IgD-negative memory B cell (primary cell): ENCODE data around the gene KCNJ12. TPM values are rescaled to one million over a fixed set of nuclear protein-coding genes. Genes with fewer than 3 reads are reported as not detected.
"Not testable (repeated sequence)": the region's sequence is repeated elsewhere in the genome, so short reads cannot be mapped to it uniquely, and the experiment has no call there.

ENCODE experiments used
- H3K27ac Mint-ChIP-seq, 3 donors: one replicate each; pipeline ENCODE4 v1.8.0; 2020 to 2022; ENCODE audit warnings: mild to moderate bottlenecking in 3 of 3, mixed read lengths in 3 of 3, moderate library complexity in 1 of 3
- H3K27me3 Mint-ChIP-seq: one replicate; pipeline ENCODE4 v1.8.0; 2021; ENCODE audit warnings: mixed read lengths
- H3K36me3 Mint-ChIP-seq: one replicate; pipeline ENCODE4 v1.8.0; 2020; ENCODE audit warnings: mild to moderate bottlenecking, mixed read lengths
- H3K4me1 Mint-ChIP-seq, 3 donors: one replicate each; pipeline ENCODE4 v1.8.0; 2020 to 2022; ENCODE audit warnings: mixed read lengths in 3 of 3, mild to moderate bottlenecking in 1 of 3
- H3K4me3 Mint-ChIP-seq, 4 donors: one replicate each; pipeline ENCODE4 v1.8.0; 2020 to 2022; ENCODE audit warnings: mild to moderate bottlenecking in 4 of 4, mixed read lengths in 4 of 4, moderate library complexity in 3 of 4
- H3K9me3 Mint-ChIP-seq, 3 donors: one replicate each; pipeline ENCODE4 v1.8.0; 2020 to 2021; ENCODE audit warnings: mixed read lengths in 3 of 3, mild to moderate bottlenecking in 1 of 3
- polyA plus RNA-seq: library from polyadenylated mRNA; unstranded; fragments of 300-500 nt; fragmentation: Illumina TruSeq; gene quantifications from one replicate; pipeline ENCODE4 v1.2.3, GENCODE V29; 2021

KCNJ12 gene
- polyA plus RNA-seq, 1 donor from 2014 or later, result not detected

GRCh38 chr17:21400187-21400569 is 24.0 kb downstream of the KCNJ12 start:
- not testable (repeated sequence) for H3K27me3 Mint-ChIP-seq, H3K27ac Mint-ChIP-seq, H3K9me3 Mint-ChIP-seq, H3K4me1 Mint-ChIP-seq, H3K36me3 Mint-ChIP-seq, H3K4me3 Mint-ChIP-seq

DNA sequence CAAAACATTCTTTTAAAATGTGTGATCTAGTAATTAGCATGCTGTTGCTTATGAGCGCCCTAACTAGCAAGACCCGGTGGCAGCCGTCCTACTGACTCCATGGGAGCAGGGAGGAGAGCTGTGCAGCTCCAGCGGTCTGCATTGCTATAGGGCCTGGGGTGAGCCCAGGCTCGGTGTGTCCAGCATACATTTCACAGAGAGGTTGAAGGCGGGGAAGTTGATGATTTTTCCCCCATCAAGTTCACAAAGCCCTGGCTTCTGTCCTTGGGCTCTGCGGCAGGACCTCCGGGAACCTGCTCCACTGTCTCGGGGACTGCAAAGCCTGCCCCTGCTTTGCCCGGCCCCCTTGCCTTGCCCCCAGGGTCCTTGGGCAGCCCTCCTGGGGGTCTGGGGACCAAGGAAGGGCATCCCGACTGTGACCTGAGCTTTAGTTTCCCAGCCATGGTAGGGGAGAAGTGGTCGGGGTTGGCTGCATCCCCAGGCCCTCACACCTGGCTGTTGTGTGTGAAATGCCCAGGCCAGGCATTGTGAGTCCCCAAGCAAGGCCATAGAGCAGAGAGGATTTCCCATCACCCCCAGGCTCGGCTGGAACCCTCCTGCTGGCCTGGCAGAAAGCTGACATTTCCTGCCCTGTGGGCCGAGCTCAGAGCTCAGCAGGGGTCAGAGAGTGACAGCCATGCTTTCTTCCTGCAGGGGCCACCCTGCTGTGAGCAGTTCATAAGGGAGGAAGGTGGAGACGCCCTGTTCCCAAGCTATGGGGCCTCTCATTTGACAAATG is 24.8 kb downstream of the KCNJ12 start:
- Mint-ChIP-seq H3K27ac (no peak overlapping the region), H3K27me3 (peaks cover 2% of the 10 kb centered on the region), H3K4me1 (peaks cover 0 to 2% (median 0%) of the 10 kb centered on the region in 3 donors), H3K9me3 (no peaks in the 10 kb centered on the region), H3K36me3 (no peaks in the 10 kb centered on the region), H3K4me3 (no peak overlapping the region)

DNA sequence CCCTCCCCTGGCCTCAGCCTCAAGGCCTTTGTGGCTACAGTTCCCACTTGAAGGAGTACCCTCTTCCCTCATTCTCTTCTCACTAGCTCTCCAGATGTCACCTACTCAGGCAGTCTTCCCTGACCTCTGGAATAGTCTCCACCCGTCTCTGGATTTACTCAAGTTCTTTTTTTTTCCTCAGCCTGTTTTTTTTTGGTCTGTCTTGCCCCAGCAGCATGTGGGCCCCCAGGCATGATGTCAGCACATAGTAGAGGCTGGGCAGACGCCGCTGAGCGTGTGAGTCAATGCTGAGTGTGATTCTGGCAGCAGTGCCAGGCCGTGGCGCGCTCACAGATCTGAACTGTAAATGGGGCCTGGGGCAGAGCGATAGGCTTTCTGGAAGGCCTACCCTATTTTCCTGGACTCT is 26.0 kb downstream of the KCNJ12 start:
- H3K27ac Mint-ChIP-seq, result peak overlapping the region in 1 of 3 donors; percentile 50
- H3K9me3 Mint-ChIP-seq, H3K36me3 Mint-ChIP-seq, H3K27me3 Mint-ChIP-seq, H3K4me3 Mint-ChIP-seq, H3K4me1 Mint-ChIP-seq: not testable (repeated sequence)

DNA sequence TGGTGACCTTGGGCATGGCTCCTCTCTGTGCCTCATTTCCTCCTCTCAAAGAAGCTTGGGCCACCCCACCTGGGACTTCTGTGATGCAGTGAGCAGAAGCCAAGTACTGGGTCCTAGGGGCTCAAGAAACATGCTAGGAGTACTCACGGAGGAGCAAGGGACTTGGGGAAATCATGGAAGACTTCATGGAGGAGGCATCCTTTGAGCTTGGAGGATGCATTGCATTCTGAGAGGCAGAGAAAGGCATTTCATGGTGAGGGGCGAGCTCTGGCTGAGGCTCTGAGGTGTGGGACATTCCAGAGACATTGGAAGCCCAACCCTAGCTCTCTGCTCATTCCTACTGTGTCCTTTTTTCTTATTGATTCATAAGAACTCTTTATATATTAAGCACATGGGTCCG is 26.8 kb downstream of the KCNJ12 start:
- H3K9me3 Mint-ChIP-seq, H3K4me1 Mint-ChIP-seq, H3K27ac Mint-ChIP-seq, H3K27me3 Mint-ChIP-seq, H3K36me3 Mint-ChIP-seq, H3K4me3 Mint-ChIP-seq: not testable (repeated sequence)

GRCh38 chr17:21404106-21404505 is 27.9 kb downstream of the KCNJ12 start:
- not testable (repeated sequence) for H3K36me3 Mint-ChIP-seq, H3K4me1 Mint-ChIP-seq, H3K27me3 Mint-ChIP-seq, H3K27ac Mint-ChIP-seq, H3K9me3 Mint-ChIP-seq, H3K4me3 Mint-ChIP-seq

GRCh38 chr17:21404539-21404938 is 28.4 kb downstream of the KCNJ12 start:
- not testable (repeated sequence) for H3K4me3 Mint-ChIP-seq, H3K36me3 Mint-ChIP-seq, H3K4me1 Mint-ChIP-seq, H3K9me3 Mint-ChIP-seq, H3K27ac Mint-ChIP-seq, H3K27me3 Mint-ChIP-seq

- H3K36me3 Mint-ChIP-seq, H3K4me3 Mint-ChIP-seq, H3K9me3 Mint-ChIP-seq, H3K27ac Mint-ChIP-seq, H3K27me3 Mint-ChIP-seq, H3K4me1 Mint-ChIP-seq: not testable (repeated sequence)
These were observed 29.0 kb downstream of the KCNJ12 start for GRCh38 chr17:21404956-21405731.

DNA sequence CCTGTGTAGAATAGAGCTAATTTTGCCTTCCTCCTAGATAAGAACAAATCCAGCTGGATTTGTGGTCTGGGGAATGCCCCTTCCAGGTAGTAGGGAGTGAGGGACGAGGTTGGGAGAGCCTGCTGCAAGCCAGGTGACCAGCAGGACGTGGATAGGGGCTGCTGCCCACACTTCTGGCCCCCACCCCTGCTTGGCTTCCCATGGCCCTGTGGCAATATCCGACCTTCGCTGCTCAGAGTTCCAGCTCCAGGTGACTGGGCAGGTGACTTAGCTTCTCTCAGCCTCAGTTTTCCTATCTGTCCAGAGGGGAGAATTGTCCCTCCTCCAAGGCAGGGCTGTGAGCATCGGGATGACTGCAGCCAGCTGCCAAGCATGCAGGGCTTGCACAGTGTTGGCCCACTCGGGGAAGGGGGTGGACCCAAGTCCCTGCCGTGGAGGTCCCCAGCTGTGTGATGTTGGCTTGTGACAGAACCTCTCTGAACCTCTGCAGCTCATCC is 29.8 kb downstream of the KCNJ12 start:
- H3K4me1 Mint-ChIP-seq, result not testable (repeated sequence)

DNA sequence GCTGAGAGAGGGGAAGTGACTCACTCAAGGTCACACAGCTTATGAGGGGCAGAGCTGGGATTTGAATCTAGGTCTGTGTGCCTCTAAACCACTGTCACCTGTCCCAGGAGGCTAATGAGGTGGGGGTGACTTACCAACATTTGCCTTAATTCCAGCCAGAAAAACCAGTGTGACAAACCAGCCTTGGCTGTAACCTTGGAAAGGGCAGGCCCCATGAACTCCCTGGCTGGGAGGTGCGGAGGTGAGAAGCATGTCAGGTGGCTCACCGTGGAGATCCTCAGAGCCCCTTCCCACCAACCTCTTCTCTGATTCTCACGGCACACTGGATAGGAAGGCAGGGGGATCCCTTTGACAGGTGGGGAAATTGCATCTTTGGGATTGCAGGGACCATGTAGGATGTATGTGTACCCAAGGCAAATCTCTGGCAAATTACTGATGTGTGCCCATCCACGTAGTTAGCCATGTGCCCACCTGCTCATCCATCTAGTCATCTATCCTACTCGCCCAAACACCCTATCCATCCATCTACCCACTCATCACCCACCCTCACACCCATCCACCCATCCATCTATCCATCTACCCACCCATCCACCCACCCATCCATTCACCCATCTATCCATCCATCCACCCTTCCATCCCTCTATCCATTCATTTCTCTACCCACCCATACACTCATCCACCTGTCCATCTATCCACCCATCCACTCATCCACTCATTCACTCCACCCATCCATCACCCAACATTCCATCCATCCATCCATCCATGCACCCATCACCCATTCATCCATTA is 30.7 kb downstream of the KCNJ12 start:
- not testable (repeated sequence) for H3K9me3 Mint-ChIP-seq, H3K36me3 Mint-ChIP-seq, H3K4me3 Mint-ChIP-seq, H3K27me3 Mint-ChIP-seq, H3K27ac Mint-ChIP-seq, H3K4me1 Mint-ChIP-seq

More for the DNA sequence above, 29.8 kb downstream of the KCNJ12 start:
- not testable (repeated sequence) for H3K9me3 Mint-ChIP-seq, H3K4me3 Mint-ChIP-seq, H3K36me3 Mint-ChIP-seq, H3K27me3 Mint-ChIP-seq
- peak overlapping the region in 1 of 3 donors; percentile 43 for H3K27ac Mint-ChIP-seq

GRCh38 chr17:21407752-21408151 is 31.6 kb downstream of the KCNJ12 start:
- not testable (repeated sequence) for H3K4me1 Mint-ChIP-seq, H3K4me3 Mint-ChIP-seq, H3K27me3 Mint-ChIP-seq, H3K9me3 Mint-ChIP-seq, H3K36me3 Mint-ChIP-seq
- H3K27ac Mint-ChIP-seq, result peak overlapping the region in 1 of 3 donors; percentile 22

- H3K4me1 Mint-ChIP-seq, H3K27ac Mint-ChIP-seq, H3K27me3 Mint-ChIP-seq, H3K9me3 Mint-ChIP-seq, H3K36me3 Mint-ChIP-seq: not testable (repeated sequence)
- peak overlapping the region in 1 of 4 donors; percentile 30 for H3K4me3 Mint-ChIP-seq
These were observed 32.1 kb downstream of the KCNJ12 start for GRCh38 chr17:21408224-21408623.

DNA sequence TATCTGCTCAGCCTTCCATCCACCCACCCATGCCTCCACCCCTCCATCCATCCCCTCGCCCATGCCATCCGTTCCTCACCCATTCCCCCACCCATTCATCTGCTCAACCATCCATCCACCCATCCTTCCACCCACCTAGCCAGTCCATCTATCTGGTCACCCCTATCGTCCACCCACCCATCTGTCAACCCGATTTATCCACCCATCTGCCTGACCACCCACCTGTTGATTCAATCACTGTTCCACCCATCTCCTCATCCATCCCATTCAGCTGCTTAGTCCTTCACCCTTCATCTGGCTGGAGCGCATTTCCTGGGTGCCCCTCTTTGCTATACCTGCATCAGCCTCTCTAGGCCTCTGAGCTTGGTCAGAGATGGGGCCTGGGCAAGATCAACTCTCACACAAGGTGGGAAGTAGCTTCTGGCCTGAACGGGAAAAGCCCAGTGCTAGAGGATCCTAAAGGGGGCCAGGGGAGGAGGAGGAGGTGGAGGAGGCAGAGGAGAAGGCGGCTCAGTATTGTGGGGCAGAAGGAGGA is 32.7 kb downstream of the KCNJ12 start:
- H3K36me3 Mint-ChIP-seq, H3K4me1 Mint-ChIP-seq, H3K9me3 Mint-ChIP-seq, H3K27me3 Mint-ChIP-seq, H3K4me3 Mint-ChIP-seq, H3K27ac Mint-ChIP-seq: not testable (repeated sequence)

DNA sequence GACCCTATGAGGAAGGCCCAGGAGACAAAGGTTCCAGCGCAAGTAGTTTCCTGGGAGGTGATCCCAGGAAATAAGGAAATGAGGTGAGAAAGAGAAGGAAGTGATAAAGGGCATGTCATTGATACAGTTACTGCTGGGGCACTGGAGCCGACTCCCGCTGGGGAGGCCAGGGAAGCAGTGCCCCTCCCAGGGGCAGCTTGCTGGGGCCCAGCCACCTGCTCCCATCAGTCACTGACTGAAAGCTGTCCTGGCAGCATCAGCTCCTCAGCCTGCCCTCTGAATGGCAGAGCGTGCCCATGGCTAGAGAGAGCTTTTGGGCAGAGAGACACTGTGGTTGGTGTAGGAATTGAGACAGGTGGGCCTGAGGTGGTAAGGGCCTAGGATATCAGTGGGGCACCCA is 33.2 kb downstream of the KCNJ12 start:
- not testable (repeated sequence) for H3K36me3 Mint-ChIP-seq, H3K27me3 Mint-ChIP-seq, H3K4me3 Mint-ChIP-seq, H3K4me1 Mint-ChIP-seq, H3K9me3 Mint-ChIP-seq, H3K27ac Mint-ChIP-seq

GRCh38 chr17:21409971-21410370 is 33.8 kb downstream of the KCNJ12 start:
- H3K36me3 Mint-ChIP-seq, H3K27ac Mint-ChIP-seq, H3K4me1 Mint-ChIP-seq, H3K27me3 Mint-ChIP-seq, H3K9me3 Mint-ChIP-seq, H3K4me3 Mint-ChIP-seq: not testable (repeated sequence)

- not testable (repeated sequence) for H3K27ac Mint-ChIP-seq
These were observed 34.2 kb downstream of the KCNJ12 start for GRCh38 chr17:21410371-21410770.

More at GRCh38 chr17:21410371-21410770, 34.2 kb downstream of the KCNJ12 start:
- H3K4me3 Mint-ChIP-seq, H3K27me3 Mint-ChIP-seq, H3K9me3 Mint-ChIP-seq, H3K4me1 Mint-ChIP-seq, H3K36me3 Mint-ChIP-seq: not testable (repeated sequence)
